Ovary (tissue), 9 donors: ENCODE measurements around the gene TAGAP. TPM values are rescaled to one million over a fixed set of nuclear protein-coding genes. Genes with fewer than 3 reads are reported as not detected.

ENCODE experiments used
- DNase-seq, 5 donors: peaks; one replicate each; pipeline ENCODE4 v3.0.0-alpha.2; 2019 to 2020
- H3K27ac ChIP-seq, 2 donors: fragments of 200-600 bp; one replicate each; pipeline versions ENCODE4 v1.5.1 to v1.8.0; 2019 to 2022
- H3K27me3 ChIP-seq: fragments of 200-600 bp; one replicate; pipeline ENCODE4 v1.8.0; 2022
- H3K36me3 ChIP-seq: fragments of 200-600 bp; sonication (generic); one replicate; pipeline ENCODE4 v1.5.1; 2019
- H3K4me1 ChIP-seq: one replicate; pipeline ENCODE4 v1.8.1; 2013; ENCODE audit warnings: mild to moderate bottlenecking, moderate library complexity; ENCODE audit not compliant: insufficient read depth
- H3K4me3 ChIP-seq: fragments of 200-600 bp; sonication (generic); one replicate; pipeline ENCODE4 v1.5.1; 2017
- H3K9me3 ChIP-seq, 2 donors: fragments of 200-600 bp in 1 of 2; sonication (generic) in 1 of 2; one replicate each; pipeline versions ENCODE4 v1.5.1 to v1.8.1; 2013 to 2019; ENCODE audit warnings: mild to moderate bottlenecking in 1 of 2, moderate library complexity in 1 of 2
- EP300 ChIP-seq: sonication (generic); formaldehyde crosslinking; IDR thresholded peaks from one replicate; pipeline ENCODE4 v1.6.1; 2017; ENCODE audit warnings: antibody characterized with exemption
- POLR2A ChIP-seq: fragments of 450-650 bp; IDR thresholded peaks from one replicate; pipeline ENCODE4 v1.6.1; 2017; ENCODE audit warnings: antibody characterized with exemption, mild to moderate bottlenecking, moderate library complexity
- WGBS, 3 donors: extraction: QIAGEN DNeasy Blood & Tissue Kit in 1 of 3; methylation state at CpG; one replicate each; pipeline versions ENCODE4 v1.1.5 to v1.1.7; 2013 to 2017; 5-methylcytosine and 5-hydroxymethylcytosine counted together
- intact Hi-C, 4 donors: fragments of 100-400 bp; cut with DNase I; formaldehyde crosslinking; loops; one replicate each; pipeline versions ENCODE4 v1.11.0 to v1.15.1; 2022 to 2023
- polyA plus RNA-seq, 2 donors: library from polyadenylated mRNA; stranded (reverse); fragments of 200-250 nt in 1 of 2; fragments of 350-450 nt in 1 of 2; fragmentation: Illumina TruSeq in 1 of 2; extraction: RNeasy Lipid Tissue Mini Kit (QIAGEN cat#74804) in 1 of 2; gene quantifications; one replicate each; pipeline ENCODE4 v1.2.3, GENCODE V29; 2013 to 2014
- total RNA-seq, 7 donors: library from RNA; depleted of rRNA in 2 of 7; stranded (reverse); fragments of >200 nt in 2 of 7; fragmentation: NEBNext Ultra II Directional in 3 of 7; extraction: Animal tissue kit (Norgen Biotek cat#: 25700) in 3 of 7; gene quantifications; one replicate each; pipeline versions ENCODE4 v1.1.0 to v1.2.4, GENCODE V29; 2016 to 2023
- TF ChIP-seq, protein P1 (sequence below), 3 donors: fragments of 450-650 bp in 2 of 3; fragments of 200-600 bp in 1 of 3; IDR thresholded peaks; one replicate each; pipeline versions ENCODE4 v1.5.1 to v1.8.0; 2016 to 2022; ENCODE audit warnings: antibody characterized with exemption in 3 of 3, mild to moderate bottlenecking in 1 of 3
- donor health status: DM: no; HTN: no; CAD: no; lungs with moderate emphysema.
- donor health status: DM: no; HTN: no; CAD: no.
- donor health status: Bipolar disorder and iron deficiency.
- donor health status: DM: yes; HTN: yes; CAD: no.
- donor health status: DM: no; HTN: no; CAD: no.
- donor health status: DM: yes; HTN: yes; CAD: no.

TAGAP gene
- total and polyA plus RNA-seq, 9 donors, result 0.58 to 5.1 (median 1.4) TPM

DNA sequence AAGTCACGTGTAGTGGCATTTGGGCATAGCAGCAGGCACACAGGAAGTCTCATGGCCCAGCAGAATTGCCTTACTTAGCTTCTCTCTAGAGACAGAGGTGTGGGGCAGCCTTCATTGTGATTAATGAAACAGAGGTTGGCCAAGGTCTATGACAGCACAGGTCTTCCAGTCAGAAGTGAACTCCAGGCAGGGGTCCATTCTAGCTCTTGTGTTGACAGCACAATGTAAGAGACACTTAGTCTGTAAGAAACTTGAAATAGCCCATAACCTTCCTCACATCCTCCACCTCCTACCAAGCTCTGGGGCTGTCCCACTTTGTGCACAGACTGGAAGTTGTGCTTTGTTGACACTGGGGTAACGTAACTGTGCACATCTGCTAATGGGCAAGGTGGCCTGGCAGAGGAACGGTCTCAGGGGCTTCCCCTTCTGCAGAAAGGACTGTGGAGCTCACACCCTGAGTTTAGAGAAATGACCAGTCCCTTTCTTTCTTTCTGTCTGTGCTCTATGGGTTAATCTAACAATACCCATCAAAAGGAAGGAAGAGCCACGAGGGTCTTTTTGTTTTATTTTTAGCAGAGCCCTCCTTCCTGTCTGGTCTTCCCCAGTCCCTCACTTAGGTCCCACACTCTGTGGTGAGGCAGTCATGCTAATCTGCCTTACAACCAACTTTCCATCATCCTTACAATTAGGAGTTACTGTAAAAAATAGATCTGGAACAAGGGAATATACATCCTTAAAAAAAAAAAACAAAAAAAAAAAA, 35.6 kb upstream of the TAGAP start:
- H3K27ac ChIP-seq, result no peak overlapping the region
- H3K4me3 ChIP-seq, result no peak overlapping the region
- peaks cover 2% of the 10 kb centered on the region for H3K4me1 ChIP-seq
- TF ChIP-seq, protein P1, sequence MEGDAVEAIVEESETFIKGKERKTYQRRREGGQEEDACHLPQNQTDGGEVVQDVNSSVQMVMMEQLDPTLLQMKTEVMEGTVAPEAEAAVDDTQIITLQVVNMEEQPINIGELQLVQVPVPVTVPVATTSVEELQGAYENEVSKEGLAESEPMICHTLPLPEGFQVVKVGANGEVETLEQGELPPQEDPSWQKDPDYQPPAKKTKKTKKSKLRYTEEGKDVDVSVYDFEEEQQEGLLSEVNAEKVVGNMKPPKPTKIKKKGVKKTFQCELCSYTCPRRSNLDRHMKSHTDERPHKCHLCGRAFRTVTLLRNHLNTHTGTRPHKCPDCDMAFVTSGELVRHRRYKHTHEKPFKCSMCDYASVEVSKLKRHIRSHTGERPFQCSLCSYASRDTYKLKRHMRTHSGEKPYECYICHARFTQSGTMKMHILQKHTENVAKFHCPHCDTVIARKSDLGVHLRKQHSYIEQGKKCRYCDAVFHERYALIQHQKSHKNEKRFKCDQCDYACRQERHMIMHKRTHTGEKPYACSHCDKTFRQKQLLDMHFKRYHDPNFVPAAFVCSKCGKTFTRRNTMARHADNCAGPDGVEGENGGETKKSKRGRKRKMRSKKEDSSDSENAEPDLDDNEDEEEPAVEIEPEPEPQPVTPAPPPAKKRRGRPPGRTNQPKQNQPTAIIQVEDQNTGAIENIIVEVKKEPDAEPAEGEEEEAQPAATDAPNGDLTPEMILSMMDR (IDR thresholded peaks at IDR 0.05), result no peak
- TF ChIP-seq POLR2A, result no peak
- no peak for TF ChIP-seq EP300
- no peaks in the 10 kb centered on the region for H3K27me3 ChIP-seq
- no peaks in the 10 kb centered on the region for H3K9me3 ChIP-seq
- WGBS, 3 donors, result 57 to 67% (median 59%) methylated on average over 4 of the region's 4 CpGs
- H3K36me3 ChIP-seq, result no peaks in the 10 kb centered on the region
- intact Hi-C loops, result no loop called here
- no peak for DNase-seq

GRCh38 chr6:159079367-159079766, 34.6 kb upstream of the TAGAP start:
- H3K4me3 ChIP-seq, result no peak overlapping the region
- DNase-seq, result peak in 1 of 5 donors; percentile 54
- no peaks in the 10 kb centered on the region for H3K36me3 ChIP-seq
- no peak overlapping the region for H3K27ac ChIP-seq
- intact Hi-C loops, result no loop called here
- TF ChIP-seq, protein P1 (IDR thresholded peaks at IDR 0.05), result no peak
- TF ChIP-seq EP300, result no peak
- TF ChIP-seq POLR2A, result no peak
- 6 to 10% (median 8%) methylated on average over 3 of the region's 3 CpGs for WGBS, 3 donors
- H3K9me3 ChIP-seq, result no peaks in the 10 kb centered on the region
- peaks cover 2% of the 10 kb centered on the region for H3K4me1 ChIP-seq
- no peaks in the 10 kb centered on the region for H3K27me3 ChIP-seq

DNA sequence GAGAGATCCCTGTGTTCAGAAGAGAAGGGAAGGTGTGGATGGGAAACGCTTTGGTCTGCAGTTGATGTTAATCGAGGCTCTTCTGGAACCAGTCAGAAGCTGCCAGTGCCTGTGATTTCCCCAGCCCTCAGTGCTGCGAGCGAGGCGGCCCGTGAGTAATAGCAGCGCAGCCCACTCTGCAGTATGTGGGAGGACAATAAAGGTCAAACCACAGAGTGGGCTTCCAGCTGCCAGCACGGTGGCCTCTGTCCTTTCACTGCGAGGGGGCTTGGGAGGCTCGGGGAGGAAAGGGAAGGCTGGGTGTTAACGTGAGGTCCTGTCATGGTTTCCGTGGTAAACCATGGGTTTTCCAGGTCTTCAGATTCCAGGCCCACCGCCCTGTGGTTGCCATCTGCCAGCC, 32.3 kb upstream of the TAGAP start:
- 14 to 26% (median 20%) methylated on average over 12 to 13 of the region's 13 CpGs for WGBS, 3 donors
- Histone ChIP-seq H3K36me3 (no peaks in the 10 kb centered on the region), H3K4me3 (no peak overlapping the region), H3K9me3 (no peaks in the 10 kb centered on the region), H3K27me3 (no peaks in the 10 kb centered on the region), H3K27ac (no peak overlapping the region), H3K4me1 (peaks cover 2% of the 10 kb centered on the region)
- intact Hi-C loops, result no loop called here
- peak in 2 of 5 donors; percentile 28 to 55 for DNase-seq
- TF ChIP-seq POLR2A, result no peak
- TF ChIP-seq EP300, result no peak
- TF ChIP-seq, protein P1 (IDR thresholded peaks at IDR 0.05), result no peak

DNA sequence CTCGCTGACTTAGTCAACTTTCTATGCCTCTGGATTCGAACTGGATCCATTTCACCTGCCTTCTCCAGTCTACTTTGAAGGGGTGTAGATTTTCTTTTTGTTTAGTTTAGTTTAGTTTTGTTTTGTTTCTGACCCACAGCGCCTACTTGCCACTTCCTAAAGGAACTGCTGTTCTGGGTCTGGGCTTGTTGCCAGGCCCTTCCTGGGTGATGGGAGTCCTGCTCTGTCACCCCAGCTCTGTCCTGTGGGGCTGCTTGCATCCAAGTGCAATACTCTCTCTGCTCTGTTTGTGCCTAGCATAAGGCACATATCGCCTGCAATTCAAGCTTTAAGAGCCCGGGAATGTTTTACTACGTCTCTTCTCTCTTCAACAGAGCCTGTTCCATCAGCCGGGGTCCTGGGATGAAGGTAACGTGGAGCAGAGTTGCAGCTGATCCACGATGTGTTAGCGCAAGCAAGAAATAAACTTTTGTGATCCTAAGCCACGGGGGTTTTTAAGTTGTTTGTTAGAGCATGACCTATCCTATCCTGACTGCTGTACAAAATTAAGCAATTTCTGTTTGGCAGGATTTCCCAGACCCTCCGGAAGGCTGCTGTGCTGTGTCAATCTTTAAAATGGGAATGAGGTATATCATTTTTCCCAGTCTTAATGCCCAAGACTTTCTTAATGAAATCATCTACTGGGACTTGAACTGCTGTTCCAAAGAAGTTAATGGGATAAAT, 30.9 kb upstream of the TAGAP start:
- no peak overlapping the region for H3K27ac ChIP-seq
- H3K27me3 ChIP-seq, result no peaks in the 10 kb centered on the region
- no peaks in the 10 kb centered on the region for H3K36me3 ChIP-seq
- TF ChIP-seq, protein P1 (IDR thresholded peaks at IDR 0.05), result no peak
- TF ChIP-seq EP300 (no peak), POLR2A (no peak)
- no peak overlapping the region for H3K4me3 ChIP-seq
- WGBS, 3 donors, result 63 to 73% (median 70%) methylated on average over 12 of the region's 12 CpGs
- peak in 1 of 5 donors; percentile 51 for DNase-seq
- intact Hi-C loops, result no loop called here
- no peaks in the 10 kb centered on the region for H3K9me3 ChIP-seq
- peaks cover 2% of the 10 kb centered on the region for H3K4me1 ChIP-seq
